NOMO-1 (cell line): Measurements from ENCODE around the gene FCAR.
"Not testable (repeated sequence)": the region's sequence is repeated elsewhere in the genome, so short reads cannot be mapped to it uniquely, and the experiment has no call there.

ENCODE experiments used
- DNase-seq, 2 experiments: peaks; one replicate each; lab custom pipeline; 2025; ENCODE audit not compliant: unreplicated experiment in 2 of 2; lab: John Stamatoyannopoulos, UW

Gene FCAR

GRCh38 chr19:54893406-54893805, 19.4 kb downstream of the FCAR start:
- DNase-seq, result no peak

- not testable (repeated sequence) for DNase-seq
Observed at GRCh38 chr19:54894106-54894505, 20.1 kb downstream of the FCAR start.

GRCh38 chr19:54896036-54896435, 22.0 kb downstream of the FCAR start:
- no peak for DNase-seq

DNA sequence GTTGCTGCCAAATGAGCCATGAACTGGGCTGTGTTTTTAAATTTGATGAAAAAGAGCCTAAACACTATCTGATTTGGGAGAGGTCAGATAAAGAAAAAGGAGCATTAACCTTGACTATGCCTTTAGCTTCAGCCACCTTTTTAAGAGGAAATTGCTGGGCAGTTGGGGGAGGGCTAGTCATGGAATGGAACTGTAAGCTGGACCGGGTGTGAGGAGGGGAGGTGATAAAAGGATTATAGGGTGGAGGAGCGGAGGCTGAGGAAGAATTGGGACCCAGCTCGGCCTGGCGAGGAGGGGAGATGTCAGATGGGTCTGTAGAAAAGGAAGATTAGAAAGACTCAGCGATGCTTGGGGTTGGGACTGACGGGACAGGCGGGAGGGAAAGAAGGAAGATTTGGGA, 24.6 kb downstream of the FCAR start:
- not testable (repeated sequence) for DNase-seq

DNA sequence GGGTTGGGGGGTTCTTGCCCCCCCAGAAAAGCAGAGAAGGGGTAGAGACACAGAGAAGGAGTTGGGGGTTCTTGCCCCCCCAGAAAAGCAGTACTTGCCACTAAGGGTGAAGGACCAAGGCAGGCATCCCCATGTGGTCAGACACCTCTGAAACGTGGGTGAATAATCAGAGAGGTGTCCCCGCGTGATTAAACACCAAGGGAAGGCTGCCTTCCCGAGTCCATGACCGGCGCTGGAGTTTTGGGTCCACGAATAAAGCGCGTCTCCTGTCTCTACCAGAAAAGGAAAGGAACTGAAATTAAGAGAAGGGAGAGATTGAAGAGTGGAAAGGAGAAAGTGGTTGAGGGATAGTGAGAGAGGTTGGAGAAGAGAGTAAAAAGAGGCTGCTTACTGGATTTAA, 25.6 kb downstream of the FCAR start:
- DNase-seq, result not testable (repeated sequence)

GRCh38 chr19:54901153-54901552, 27.1 kb downstream of the FCAR start:
- peak; percentile 67 to 82 for DNase-seq

DNA sequence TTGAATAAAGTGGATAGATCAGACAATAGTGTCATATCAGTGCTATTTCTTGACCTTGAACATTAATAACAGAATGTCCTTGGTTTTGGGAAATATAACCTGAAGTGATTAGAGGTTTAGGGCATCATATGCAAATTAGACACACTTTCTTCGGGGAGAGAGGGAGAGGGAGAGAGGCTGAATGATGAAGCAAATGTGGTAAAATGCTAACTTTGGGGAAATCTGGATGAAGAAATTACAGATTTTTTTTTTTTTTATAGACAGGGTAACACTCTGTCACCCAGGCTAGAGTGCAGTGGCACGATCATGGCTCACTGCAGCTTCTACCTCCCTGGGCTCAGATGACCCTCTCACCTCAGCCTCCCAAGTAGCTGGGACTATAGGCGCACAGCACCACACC, 28.0 kb downstream of the FCAR start:
- DNase-seq, result no peak

GRCh38 chr19:54903303-54903702, 29.3 kb downstream of the FCAR start:
- no peak for DNase-seq

DNA sequence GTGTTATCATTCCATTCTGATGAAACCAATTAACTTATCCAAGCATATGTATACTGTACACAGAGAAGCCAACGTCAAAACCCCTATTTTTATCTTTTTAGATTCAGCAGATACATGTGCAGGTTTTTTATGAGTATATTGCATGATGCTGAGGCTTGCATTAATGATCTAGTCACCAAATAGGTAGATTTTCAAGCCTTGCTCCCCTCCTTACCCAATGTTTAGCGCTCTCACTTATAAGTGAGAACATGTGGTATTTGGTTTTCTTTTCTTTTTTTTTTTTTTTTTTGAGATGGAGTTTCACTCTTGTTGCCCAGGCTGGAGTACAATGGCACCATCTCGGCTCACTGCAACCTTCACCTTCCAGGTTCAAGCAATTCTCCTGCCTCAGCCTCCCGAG, 30.2 kb downstream of the FCAR start:
- DNase-seq, result not testable (repeated sequence)

DNA sequence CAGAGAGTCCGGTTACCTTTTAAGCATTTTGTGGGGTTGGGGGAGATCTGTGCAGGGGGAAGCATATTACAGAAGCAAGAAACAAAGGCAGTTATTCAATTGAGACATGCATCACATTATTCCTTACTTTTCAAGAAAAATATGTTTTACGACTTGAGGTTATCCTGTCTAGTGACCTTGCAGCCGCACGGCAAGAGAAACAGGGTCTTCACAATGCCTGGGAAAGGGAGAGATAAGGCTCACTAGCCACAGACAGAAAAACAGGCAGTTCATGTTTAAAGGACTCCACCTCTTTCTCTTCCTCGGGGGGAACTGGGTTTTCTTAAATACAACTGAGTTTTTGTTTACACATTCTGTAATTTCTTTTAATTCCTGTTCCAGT, 31.4 kb downstream of the FCAR start:
- DNase-seq, result no peak

DNA sequence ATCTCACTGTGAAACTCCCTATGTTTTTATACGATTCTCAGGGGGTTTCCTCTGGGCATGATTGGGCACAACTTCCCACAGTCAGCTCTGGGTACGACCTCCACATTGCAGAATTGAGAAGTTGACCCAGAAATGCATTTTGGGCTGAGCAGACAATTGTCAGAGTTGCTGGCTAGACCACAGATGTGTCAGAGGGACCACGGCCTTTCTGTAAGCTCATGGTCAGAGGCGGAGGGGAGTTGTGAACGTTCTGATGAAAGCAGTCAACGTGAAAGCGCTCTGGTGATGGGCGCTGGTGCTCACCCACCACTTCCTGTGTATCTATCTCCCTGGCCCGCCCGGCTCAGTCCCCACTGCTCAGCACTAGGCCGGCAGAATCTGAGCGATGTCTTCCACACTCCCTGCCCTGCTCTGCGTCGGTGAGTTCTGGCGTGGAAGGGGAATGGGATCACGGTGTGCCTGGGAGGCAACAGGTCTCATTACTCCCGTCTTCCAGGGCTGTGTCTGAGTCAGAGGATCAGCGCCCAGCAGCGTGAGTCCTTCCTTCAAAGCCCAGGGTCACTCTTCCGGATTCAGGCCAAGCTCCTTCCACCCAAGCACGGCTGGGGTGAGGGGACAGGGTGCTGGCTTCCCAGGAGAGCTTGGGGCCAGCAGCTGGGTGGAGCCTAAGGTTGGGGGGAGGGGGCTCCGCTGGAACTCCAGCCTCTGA, 31.9 kb downstream of the FCAR start, which contains the start of gene NCR1:
TSS of gene NCR1 (plus strand) at position 346 of the 709 bp plus-strand sequence. CDS start at position 386, 40 bp downstream.
- DNase-seq, result no peak

GRCh38 chr19:54906819-54907218, 32.8 kb downstream of the FCAR start:
- DNase-seq, result no peak

DNA sequence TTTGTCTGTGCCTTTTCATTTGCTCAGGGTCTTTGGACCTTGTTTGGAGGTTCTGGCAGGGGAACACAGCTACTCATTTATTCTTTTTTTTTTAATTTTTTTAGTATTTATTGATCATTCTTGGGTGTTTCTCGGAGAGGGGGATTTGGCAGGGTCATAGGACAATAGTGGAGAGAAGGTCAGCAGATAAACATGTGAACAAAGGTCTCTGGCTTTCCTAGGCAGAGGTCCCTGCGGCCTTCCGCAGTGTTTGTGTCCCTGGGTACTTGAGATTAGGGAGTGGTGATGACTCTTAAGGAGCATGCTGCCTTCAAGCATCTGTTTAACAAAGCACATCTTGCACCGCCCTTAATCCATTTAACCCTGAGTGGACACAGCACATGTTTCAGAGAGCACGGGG, 33.9 kb downstream of the FCAR start:
- not testable (repeated sequence) for DNase-seq

GRCh38 chr19:54916822-54917221, 42.8 kb downstream of the FCAR start:
- DNase-seq, result peak; percentile 46 to 85

DNA sequence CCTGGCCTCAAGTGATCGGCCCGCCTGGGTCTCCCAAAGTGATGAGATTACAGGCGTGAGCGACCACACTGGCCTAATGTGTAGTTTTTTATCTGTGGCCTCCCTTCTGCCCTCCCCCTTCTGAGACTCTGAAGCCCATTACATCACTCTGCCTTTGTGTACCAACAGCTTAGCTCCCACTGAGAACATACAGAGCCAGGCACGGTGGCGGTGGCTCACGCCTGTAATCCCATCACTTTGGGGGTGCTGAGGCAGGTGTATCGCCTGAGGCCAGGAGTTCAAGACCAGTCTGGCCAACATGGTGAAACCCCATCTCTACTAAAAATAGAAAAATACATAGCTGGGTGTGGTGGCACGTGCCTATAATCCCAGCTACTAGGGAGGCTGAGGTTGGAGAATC, 44.5 kb downstream of the FCAR start:
- DNase-seq, result no peak

DNA sequence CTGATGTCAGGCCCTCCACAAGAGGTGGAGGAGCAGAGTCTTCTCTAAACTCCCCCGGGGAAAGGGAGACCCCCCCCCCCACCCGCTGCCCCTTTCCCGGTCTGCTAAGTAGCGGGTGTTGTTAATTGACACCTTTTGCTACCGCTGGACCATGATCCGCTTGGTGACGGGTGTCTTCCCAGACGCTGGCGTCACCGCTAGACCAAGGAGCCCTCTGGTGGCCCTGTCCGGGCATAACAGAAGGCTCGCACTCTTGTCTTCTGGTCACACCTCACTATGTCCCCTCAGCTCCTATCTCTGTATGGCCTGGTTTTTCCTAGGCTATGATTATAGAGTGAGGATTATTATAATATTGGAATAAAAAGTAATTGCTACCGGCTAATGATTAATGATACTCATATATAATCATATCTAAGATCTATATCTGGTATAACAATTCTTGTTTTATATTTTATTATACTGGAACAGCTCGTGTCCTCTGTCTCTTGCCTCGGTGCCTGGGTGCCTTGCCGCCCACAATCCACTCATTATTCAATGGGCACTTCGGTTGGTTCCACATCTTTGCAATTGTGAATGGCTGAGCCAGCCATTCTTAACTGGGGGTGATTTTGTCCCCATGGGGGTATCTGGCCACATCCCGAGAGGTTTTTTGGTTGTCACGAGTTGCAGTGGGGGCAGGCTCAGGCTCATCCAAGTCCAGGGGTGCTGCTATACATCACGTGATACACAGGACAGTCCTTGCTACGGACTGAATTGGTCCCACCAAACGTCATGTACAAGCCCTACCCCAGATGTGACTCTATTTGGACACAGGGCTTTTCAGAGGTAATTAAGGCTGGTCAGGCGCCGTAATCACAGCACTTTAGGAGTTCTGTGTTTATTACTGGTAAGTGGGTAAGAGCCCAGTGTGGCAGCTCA, 45.9 kb downstream of the FCAR start:
- not testable (repeated sequence) for DNase-seq

DNA sequence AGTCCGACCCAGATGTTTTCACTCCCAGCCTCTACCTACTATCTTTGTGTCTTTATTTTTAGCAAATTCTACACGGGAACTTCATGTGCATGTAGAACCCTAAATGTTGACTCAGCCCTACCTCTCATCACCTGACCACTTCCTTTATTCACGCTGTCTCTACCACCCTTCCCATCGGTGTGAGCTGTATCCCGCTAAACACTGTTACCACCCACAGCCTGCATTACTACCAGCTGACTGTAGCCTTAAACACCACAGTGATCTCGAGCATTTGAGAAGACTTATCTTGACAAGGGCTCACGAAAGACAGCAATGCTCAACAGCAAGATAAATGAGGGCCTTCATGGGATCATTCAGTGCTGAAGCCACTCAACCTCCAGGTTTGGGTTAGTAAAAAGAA, 47.0 kb downstream of the FCAR start:
- no peak for DNase-seq

GRCh38 chr19:54923276-54923675, 49.2 kb downstream of the FCAR start:
- peak in 1 of 2 experiments; percentile 55 for DNase-seq

GRCh38 chr19:54928299-54928698, 54.3 kb downstream of the FCAR start:
- DNase-seq, result peak in 1 of 2 experiments; percentile 33

- DNase-seq, result peak in 1 of 2 experiments; percentile 90
Observed at GRCh38 chr19:54937926-54938325, 63.9 kb downstream of the FCAR start.

DNA sequence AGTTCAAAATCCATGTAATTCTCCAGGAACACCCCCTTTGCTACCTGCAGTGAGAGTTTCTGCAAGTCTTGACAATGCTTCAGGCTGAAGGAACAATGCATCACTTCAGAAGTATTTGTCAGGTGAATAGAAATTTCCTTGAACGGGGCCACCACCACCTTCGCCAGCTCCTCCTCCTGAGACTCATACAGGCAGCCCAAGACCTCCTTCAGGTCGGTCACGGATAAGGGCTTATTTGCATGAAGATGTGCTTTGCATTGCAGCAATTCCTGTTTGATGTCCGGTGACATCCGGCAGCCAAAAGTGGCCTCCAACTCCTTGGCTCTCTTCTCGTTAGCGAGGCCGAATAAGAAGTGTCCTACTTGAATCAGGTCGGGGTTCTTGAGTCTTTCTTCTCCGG, 64.9 kb downstream of the FCAR start:
- no peak for DNase-seq

DNA sequence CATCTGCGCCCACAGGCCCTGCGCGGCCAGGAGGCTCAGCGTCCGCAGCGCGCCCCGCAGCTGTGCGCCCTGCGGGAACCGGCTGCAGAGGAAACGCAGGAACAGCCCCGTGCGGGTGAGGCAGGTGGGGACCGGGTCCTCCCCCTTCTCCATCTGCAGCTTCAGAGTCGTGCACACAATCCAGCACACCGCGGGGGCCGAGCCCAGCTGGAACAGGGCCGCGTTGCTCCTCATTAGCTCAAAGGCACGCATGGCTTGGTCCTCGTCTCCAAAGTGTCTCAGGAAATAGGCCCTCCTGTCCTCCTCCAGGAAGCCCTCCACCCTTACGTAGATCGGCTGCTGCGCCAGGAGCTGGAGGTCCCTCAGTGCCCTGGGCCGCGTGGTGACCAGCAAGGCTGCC, 65.5 kb downstream of the FCAR start:
- not testable (repeated sequence) for DNase-seq
